HG03097 (cell line): ENCODE data around the gene IPMK.
"Not testable (repeated sequence)": the region's sequence is repeated elsewhere in the genome, so short reads cannot be mapped to it uniquely, and the experiment has no call there.

ENCODE experiments used
- ATAC-seq: cut with Tn5 transposase; IDR thresholded peaks from one replicate; pipeline ENCODE4 v1.9.1; 2021; ENCODE audit not compliant: unreplicated experiment, low FRiP score

Gene IPMK

DNA sequence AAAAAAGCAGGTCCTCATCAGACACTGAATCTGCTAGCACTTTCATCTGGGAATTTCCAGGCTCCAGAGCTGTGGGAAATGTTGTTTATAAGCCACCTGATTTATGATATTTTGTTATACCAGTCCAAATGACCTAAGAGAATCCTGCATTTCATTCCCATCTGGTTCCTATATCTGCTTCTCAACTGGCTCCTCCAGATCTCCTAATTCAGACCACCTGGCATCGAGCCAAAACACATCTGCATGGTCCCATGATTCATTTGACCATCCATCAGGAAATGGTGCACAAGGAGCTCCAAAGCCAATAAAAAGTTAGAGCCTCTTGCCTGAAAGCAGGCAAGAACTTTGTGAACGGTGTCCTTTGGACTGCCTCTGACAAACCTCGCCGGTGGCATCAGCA is 108.9 kb downstream of the IPMK start:
- ATAC-seq = no peak

DNA sequence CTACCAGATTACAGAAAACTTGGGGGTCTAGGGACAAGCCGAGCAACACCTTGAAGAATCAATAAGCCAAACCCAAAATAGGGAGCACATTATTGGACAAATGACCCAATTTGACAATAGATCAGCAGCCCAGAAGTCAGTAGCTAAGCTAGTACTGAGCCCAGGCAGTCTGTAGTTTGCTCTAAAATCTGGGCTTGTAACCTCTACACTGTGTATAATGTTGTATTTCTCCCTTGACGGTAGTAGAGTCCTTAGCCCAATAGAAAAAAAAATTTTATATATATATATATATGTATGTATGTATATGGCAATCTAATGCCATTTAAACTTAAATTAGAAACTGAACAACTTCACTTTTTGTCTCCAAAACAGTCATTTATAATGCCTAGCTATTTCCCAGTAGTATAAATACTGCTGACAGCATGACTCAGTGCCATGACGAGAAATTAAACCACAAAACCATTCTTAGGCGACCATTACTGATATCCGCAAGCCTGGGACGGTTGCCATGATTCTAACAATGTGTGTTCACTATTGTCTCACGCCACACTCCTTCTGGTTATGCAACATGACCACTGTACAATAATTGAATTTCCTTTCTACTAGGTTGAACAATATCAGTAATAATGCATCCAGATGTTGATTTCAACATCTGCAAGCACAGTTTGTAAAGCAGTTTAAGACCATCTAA is 110.5 kb downstream of the IPMK start:
- ATAC-seq = no peak

- ATAC-seq = not testable (repeated sequence)
These were observed 111.8 kb downstream of the IPMK start for GRCh38 chr10:58155941-58156340.

GRCh38 chr10:58153751-58154150 is 113.9 kb downstream of the IPMK start:
- no peak for ATAC-seq

- no peak for ATAC-seq
These were observed 114.9 kb downstream of the IPMK start for GRCh38 chr10:58152673-58153263.

- ATAC-seq = no peak
These were observed 117.4 kb downstream of the IPMK start for GRCh38 chr10:58150290-58150689.

GRCh38 chr10:58143944-58144343 is 123.8 kb downstream of the IPMK start:
- no peak for ATAC-seq
